Measurements from ENCODE around the gene SCP2.

The SCP2 gene

GRCh38 chr1:53031732-53032131, 104.7 kb downstream of the SCP2 start:
- no peak for TF ChIP-seq REST (IDR thresholded peaks at IDR 0.05; ENCODE audit: insufficient replicate concordance, low read depth)
- TF ChIP-seq POLR2AphosphoS5 (IDR thresholded peaks at IDR 0.05; ENCODE audit: low read depth), result no peak
- TF ChIP-seq, protein P1, sequence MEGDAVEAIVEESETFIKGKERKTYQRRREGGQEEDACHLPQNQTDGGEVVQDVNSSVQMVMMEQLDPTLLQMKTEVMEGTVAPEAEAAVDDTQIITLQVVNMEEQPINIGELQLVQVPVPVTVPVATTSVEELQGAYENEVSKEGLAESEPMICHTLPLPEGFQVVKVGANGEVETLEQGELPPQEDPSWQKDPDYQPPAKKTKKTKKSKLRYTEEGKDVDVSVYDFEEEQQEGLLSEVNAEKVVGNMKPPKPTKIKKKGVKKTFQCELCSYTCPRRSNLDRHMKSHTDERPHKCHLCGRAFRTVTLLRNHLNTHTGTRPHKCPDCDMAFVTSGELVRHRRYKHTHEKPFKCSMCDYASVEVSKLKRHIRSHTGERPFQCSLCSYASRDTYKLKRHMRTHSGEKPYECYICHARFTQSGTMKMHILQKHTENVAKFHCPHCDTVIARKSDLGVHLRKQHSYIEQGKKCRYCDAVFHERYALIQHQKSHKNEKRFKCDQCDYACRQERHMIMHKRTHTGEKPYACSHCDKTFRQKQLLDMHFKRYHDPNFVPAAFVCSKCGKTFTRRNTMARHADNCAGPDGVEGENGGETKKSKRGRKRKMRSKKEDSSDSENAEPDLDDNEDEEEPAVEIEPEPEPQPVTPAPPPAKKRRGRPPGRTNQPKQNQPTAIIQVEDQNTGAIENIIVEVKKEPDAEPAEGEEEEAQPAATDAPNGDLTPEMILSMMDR (IDR thresholded peaks at IDR 0.05; ENCODE audit: insufficient read depth, low read length), result no peak
- no peak for TF ChIP-seq GABPA (IDR thresholded peaks at IDR 0.05; ENCODE audit: low read depth)
- TF ChIP-seq SPI1 (IDR thresholded peaks at IDR 0.05; ENCODE audit: borderline replicate concordance, low read depth), result no peak
- Histone ChIP-seq H3K27ac (replicated peaks) (no peak overlapping the region), H3K4me3 (replicated peaks; ENCODE audit: insufficient read depth, low read length) (no peak overlapping the region), H3K27me3 (ENCODE audit: insufficient read depth, poor library complexity, severe bottlenecking) (no peaks in the 10 kb centered on the region)
- no peak for DNase-seq (ENCODE audit: low read depth in 1 of 2, low spot score in 1 of 2)

DNA sequence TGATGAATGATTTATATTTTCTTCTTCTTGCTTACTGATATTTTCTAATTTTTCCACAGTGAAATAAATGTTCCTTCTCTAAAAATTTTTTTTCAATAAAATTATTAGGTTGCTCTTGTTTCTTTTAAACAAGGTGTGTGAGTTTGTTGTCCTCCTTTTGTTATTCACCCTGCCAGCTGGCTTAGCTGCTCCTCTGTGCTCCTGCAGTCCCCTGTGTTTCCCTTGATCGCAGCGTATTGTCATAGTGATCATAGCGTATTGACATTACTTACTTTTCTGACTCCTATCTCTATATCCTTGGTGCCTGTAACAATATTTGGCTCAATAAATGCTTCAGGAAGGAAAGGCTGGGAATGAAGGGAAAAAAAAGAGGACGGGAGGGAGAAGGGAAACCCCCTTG, 110.1 kb downstream of the SCP2 start:
- no peak for DNase-seq (ENCODE audit: low read depth in 1 of 2, low spot score in 1 of 2)
- H3K4me3 ChIP-seq (replicated peaks; ENCODE audit: insufficient read depth, low read length), result no peak overlapping the region
- no peak for TF ChIP-seq POLR2AphosphoS5 (IDR thresholded peaks at IDR 0.05; ENCODE audit: low read depth)
- TF ChIP-seq, protein P1 (IDR thresholded peaks at IDR 0.05; ENCODE audit: insufficient read depth, low read length), result no peak
- no peak for TF ChIP-seq SPI1 (IDR thresholded peaks at IDR 0.05; ENCODE audit: borderline replicate concordance, low read depth)
- TF ChIP-seq REST (IDR thresholded peaks at IDR 0.05; ENCODE audit: insufficient replicate concordance, low read depth), result no peak
- TF ChIP-seq GABPA (IDR thresholded peaks at IDR 0.05; ENCODE audit: low read depth), result no peak
- no peak overlapping the region for H3K27ac ChIP-seq (replicated peaks)
- H3K27me3 ChIP-seq (ENCODE audit: insufficient read depth, poor library complexity, severe bottlenecking), result no peaks in the 10 kb centered on the region

DNA sequence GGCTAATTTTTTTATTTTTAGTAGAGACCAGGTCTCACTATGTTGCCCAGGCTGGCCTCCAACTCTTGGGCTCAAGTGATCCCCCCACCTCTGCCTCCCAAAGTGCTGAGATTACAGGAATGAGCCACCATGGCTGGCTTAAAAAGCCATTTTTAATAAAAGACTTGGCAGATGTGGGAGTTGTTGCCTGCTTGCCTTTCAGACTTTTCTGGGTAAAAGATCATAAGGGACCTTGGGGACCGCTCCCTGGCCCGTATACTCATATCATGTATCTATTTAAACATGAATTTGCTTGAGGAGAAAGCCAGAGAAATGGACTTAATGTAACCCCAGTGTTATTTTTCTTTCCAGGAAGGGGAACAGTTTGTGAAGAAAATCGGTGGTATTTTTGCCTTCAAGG, 111.5 kb downstream of the SCP2 start:
- DNase-seq (ENCODE audit: low read depth in 1 of 2, low spot score in 1 of 2), result no peak
- no peaks in the 10 kb centered on the region for H3K27me3 ChIP-seq (ENCODE audit: insufficient read depth, poor library complexity, severe bottlenecking)
- TF ChIP-seq, protein P1 (IDR thresholded peaks at IDR 0.05; ENCODE audit: insufficient read depth, low read length), result no peak
- TF ChIP-seq REST (IDR thresholded peaks at IDR 0.05; ENCODE audit: insufficient replicate concordance, low read depth) (no peak), SPI1 (IDR thresholded peaks at IDR 0.05; ENCODE audit: borderline replicate concordance, low read depth) (no peak), GABPA (IDR thresholded peaks at IDR 0.05; ENCODE audit: low read depth) (no peak), POLR2AphosphoS5 (IDR thresholded peaks at IDR 0.05; ENCODE audit: low read depth) (no peak)
- H3K4me3 ChIP-seq (replicated peaks; ENCODE audit: insufficient read depth, low read length), result no peak overlapping the region
- H3K27ac ChIP-seq (replicated peaks), result no peak overlapping the region

All from HL-60 (cell line).